Liver (tissue), 9 donors: ENCODE data around the gene ASCL2. TPM values are rescaled to one million over a fixed set of nuclear protein-coding genes. Genes with fewer than 3 reads are reported as not detected.

Source experiments
- DNase-seq: peaks from one replicate; pipeline ENCODE4 v3.0.0-alpha.2; 2017; ENCODE audit warnings: low spot score
- H3K27ac ChIP-seq, 2 donors: one replicate each; pipeline ENCODE4 v1.7.0; 2013; ENCODE audit warnings: inconsistent platforms in 2 of 2, low read length in 2 of 2, control low read depth in 1 of 2, low read depth in 1 of 2, mild to moderate bottlenecking in 1 of 2
- H3K27me3 ChIP-seq, 4 donors: one replicate each; pipeline versions ENCODE4 v1.6.1 to v1.7.0; 2013; ENCODE audit warnings: low read length in 3 of 4, inconsistent platforms in 1 of 4, mild to moderate bottlenecking in 1 of 4, moderate library complexity in 1 of 4; ENCODE audit not compliant: control insufficient read depth in 4 of 4, insufficient read depth in 4 of 4
- H3K36me3 ChIP-seq, 4 donors: one replicate each; pipeline versions ENCODE4 v1.6.1 to v1.7.0; 2013; ENCODE audit warnings: low read length in 3 of 4, mild to moderate bottlenecking in 3 of 4, low read depth in 1 of 4, moderate library complexity in 1 of 4; ENCODE audit not compliant: control insufficient read depth in 4 of 4, insufficient read depth in 3 of 4
- H3K4me1 ChIP-seq, 4 donors: one replicate each; pipeline versions ENCODE4 v1.6.1 to v1.7.0; 2013; ENCODE audit warnings: low read length in 3 of 4, mild to moderate bottlenecking in 3 of 4, moderate library complexity in 1 of 4; ENCODE audit not compliant: control insufficient read depth in 4 of 4, insufficient read depth in 4 of 4
- H3K4me3 ChIP-seq, 3 donors: one replicate each; pipeline versions ENCODE4 v1.6.1 to v1.7.0; 2013; ENCODE audit warnings: low read length in 3 of 3, control low read depth in 1 of 3, low read depth in 1 of 3, mild to moderate bottlenecking in 1 of 3
- H3K9ac ChIP-seq, 2 donors: one replicate each; pipeline ENCODE4 v1.7.0; 2013; ENCODE audit warnings: low read length in 2 of 2, mild to moderate bottlenecking in 2 of 2, moderate library complexity in 2 of 2, control low read depth in 1 of 2, low read depth in 1 of 2
- H3K9me3 ChIP-seq, 4 donors: one replicate each; pipeline versions ENCODE4 v1.6.1 to v1.7.0; 2013; ENCODE audit warnings: low read length in 3 of 4; ENCODE audit not compliant: control insufficient read depth in 4 of 4
- ATF3 ChIP-seq: IDR thresholded peaks from 2 replicates; pipeline ENCODE4 v1.6.1; 2016; ENCODE audit warnings: antibody characterized with exemption
- CTCF ChIP-seq: fragments of 150-350 bp; IDR thresholded peaks from 2 replicates; pipeline ENCODE4 v1.5.1; 2017; ENCODE audit warnings: improper control_type of control experiment, low read depth, low read length; ENCODE audit not compliant: missing input control
- EGR1 ChIP-seq, 2 donors: IDR thresholded peaks; 2 replicates each; pipeline ENCODE4 v1.6.1; 2016 to 2018; ENCODE audit warnings: antibody characterized with exemption in 2 of 2, low read depth in 2 of 2
- FOXA1 ChIP-seq: IDR thresholded peaks from 2 replicates; pipeline ENCODE4 v1.6.1; 2016; ENCODE audit warnings: antibody characterized with exemption
- FOXA2 ChIP-seq: IDR thresholded peaks from 2 replicates; pipeline ENCODE4 v1.6.1; 2016; ENCODE audit warnings: antibody characterized with exemption
- GABPA ChIP-seq, 2 donors: IDR thresholded peaks in 1 of 2; conservative IDR thresholded peaks in 1 of 2; 2 replicates each; pipeline ENCODE4 v1.6.1; 2016; ENCODE audit warnings: antibody characterized with exemption in 2 of 2, mild to moderate bottlenecking in 1 of 2, moderate library complexity in 1 of 2
- HNF4A ChIP-seq, 2 donors: conservative IDR thresholded peaks; 2 replicates each; pipeline ENCODE4 v1.6.1; 2016; ENCODE audit warnings: antibody characterized with exemption in 2 of 2, mild to moderate bottlenecking in 2 of 2
- HNF4G ChIP-seq: IDR thresholded peaks from 2 replicates; pipeline ENCODE4 v1.6.1; 2016; ENCODE audit warnings: antibody characterized with exemption
- JUND ChIP-seq, 2 donors: IDR thresholded peaks; 2 replicates each; pipeline ENCODE4 v1.6.1; 2016; ENCODE audit warnings: antibody characterized with exemption in 2 of 2
- MAX ChIP-seq: IDR thresholded peaks from 2 replicates; pipeline ENCODE4 v1.6.1; 2016; ENCODE audit warnings: antibody characterized with exemption
- NR2F2 ChIP-seq: IDR thresholded peaks from 2 replicates; pipeline ENCODE4 v1.6.1; 2016; ENCODE audit warnings: antibody characterized with exemption
- RAD21 ChIP-seq, 2 donors: IDR thresholded peaks; 2 replicates each; pipeline ENCODE4 v1.6.1; 2016; ENCODE audit warnings: antibody characterized with exemption in 2 of 2, mild to moderate bottlenecking in 2 of 2
- RXRA ChIP-seq, 2 donors: IDR thresholded peaks; 2 replicates each; pipeline ENCODE4 v1.6.1; 2017 to 2018; ENCODE audit warnings: antibody characterized with exemption in 2 of 2, mild to moderate bottlenecking in 1 of 2
- SP1 ChIP-seq: IDR thresholded peaks from 2 replicates; pipeline ENCODE4 v1.6.1; 2018; ENCODE audit warnings: antibody characterized with exemption, mild to moderate bottlenecking
- TAF1 ChIP-seq: conservative IDR thresholded peaks from 2 replicates; pipeline ENCODE4 v1.6.1; 2016; ENCODE audit warnings: antibody characterized with exemption, mild to moderate bottlenecking
- YY1 ChIP-seq: IDR thresholded peaks from 2 replicates; pipeline ENCODE4 v1.6.1; 2016; ENCODE audit warnings: antibody characterized with exemption, mild to moderate bottlenecking
- ZBTB33 ChIP-seq: IDR thresholded peaks from 2 replicates; pipeline ENCODE4 v1.6.1; 2016; ENCODE audit warnings: antibody characterized with exemption
- WGBS: extraction: QIAGEN DNeasy Blood & Tissue Kit; methylation state at CpG from one replicate; pipeline ENCODE4 v1.1.7; 2013; 5-methylcytosine and 5-hydroxymethylcytosine counted together
- polyA plus RNA-seq, 2 donors: library from polyadenylated mRNA; stranded (reverse) in 1 of 2; unstranded in 1 of 2; fragments of 200-250 nt in 1 of 2; fragments of >200 nt in 1 of 2; fragmentation: Nextera tagmentation in 1 of 2; extraction: Ambion mirVana in 1 of 2; gene quantifications; one replicate each; pipeline versions ENCODE4 v1.2.1 to v1.2.3, GENCODE V29; 2013 to 2015
- total RNA-seq, 2 donors: library from RNA; depleted of rRNA; stranded (reverse); fragments of >200 nt; gene quantifications; one replicate each; pipeline ENCODE4 v1.2.3, GENCODE V29; 2014
- TF ChIP-seq, protein P1 (sequence below): IDR thresholded peaks from 2 replicates; pipeline ENCODE4 v1.6.1; 2016; ENCODE audit warnings: antibody characterized with exemption, mild to moderate bottlenecking
- donor health status: healthy.
- donor health status: healthy.
- donor health status: healthy.
- donor health status: healthy.
- donor health status: healthy.

The ASCL2 gene
- total and polyA plus RNA-seq, 4 donors = 0.17 to 0.47 (median 0.32) TPM

DNA sequence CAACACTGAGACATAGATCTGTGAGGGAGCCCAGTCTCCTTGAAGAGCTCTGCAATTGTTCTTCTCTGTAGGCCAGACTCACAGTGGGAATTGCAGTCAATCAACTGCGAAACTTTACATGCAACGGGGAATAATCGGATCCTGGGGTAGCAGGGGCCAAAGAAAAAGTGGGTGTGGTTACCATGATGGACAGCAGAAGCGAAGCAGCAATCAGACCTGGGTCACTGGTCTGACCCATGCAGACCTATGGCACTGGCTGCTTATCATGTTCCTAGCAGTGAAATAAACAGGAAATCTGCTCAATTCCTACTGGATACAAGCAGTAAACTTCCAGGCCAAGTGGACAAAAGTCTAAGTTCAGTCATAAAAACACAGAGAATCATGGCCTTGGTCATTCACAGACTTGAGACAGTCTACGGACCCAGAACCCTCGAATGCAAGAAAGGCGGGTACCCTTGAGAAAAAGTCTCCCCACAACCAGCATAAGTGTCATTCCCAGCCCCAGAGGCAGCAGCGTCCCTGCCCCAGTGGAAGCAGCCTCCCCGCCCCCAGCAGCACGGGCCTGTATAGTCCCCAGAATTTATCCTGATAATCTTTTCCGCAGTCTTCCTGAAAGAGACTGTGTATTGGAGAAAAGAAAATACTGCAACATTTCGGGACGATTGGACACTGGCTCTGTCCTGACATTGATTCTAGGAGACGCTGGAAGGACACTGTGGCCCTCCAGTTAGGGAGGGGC, 34.6 kb downstream of the ASCL2 start:
- DNase-seq = no peak
- WGBS = 70% methylated on average over 14 of the region's 14 CpGs
- H3K4me1 ChIP-seq = no peaks in the 10 kb centered on the region
- H3K27me3 ChIP-seq = peaks cover 0 to 3% (median 0%) of the 10 kb centered on the region in 4 donors
- H3K9me3 ChIP-seq = peaks cover 0 to 2% (median under 1%) of the 10 kb centered on the region in 4 donors
- H3K27ac ChIP-seq = peak overlapping the region; percentile 18 to 66
- no peak overlapping the region for H3K9ac ChIP-seq
- TF ChIP-seq HNF4A (conservative IDR thresholded peaks at IDR 0.05) = no peak
- no peak for TF ChIP-seq EGR1 (IDR thresholded peaks at IDR 0.05; ENCODE audit: low read depth in 2 of 2)
- TF ChIP-seq JUND (IDR thresholded peaks at IDR 0.05) = no peak
- TF ChIP-seq, protein P1, sequence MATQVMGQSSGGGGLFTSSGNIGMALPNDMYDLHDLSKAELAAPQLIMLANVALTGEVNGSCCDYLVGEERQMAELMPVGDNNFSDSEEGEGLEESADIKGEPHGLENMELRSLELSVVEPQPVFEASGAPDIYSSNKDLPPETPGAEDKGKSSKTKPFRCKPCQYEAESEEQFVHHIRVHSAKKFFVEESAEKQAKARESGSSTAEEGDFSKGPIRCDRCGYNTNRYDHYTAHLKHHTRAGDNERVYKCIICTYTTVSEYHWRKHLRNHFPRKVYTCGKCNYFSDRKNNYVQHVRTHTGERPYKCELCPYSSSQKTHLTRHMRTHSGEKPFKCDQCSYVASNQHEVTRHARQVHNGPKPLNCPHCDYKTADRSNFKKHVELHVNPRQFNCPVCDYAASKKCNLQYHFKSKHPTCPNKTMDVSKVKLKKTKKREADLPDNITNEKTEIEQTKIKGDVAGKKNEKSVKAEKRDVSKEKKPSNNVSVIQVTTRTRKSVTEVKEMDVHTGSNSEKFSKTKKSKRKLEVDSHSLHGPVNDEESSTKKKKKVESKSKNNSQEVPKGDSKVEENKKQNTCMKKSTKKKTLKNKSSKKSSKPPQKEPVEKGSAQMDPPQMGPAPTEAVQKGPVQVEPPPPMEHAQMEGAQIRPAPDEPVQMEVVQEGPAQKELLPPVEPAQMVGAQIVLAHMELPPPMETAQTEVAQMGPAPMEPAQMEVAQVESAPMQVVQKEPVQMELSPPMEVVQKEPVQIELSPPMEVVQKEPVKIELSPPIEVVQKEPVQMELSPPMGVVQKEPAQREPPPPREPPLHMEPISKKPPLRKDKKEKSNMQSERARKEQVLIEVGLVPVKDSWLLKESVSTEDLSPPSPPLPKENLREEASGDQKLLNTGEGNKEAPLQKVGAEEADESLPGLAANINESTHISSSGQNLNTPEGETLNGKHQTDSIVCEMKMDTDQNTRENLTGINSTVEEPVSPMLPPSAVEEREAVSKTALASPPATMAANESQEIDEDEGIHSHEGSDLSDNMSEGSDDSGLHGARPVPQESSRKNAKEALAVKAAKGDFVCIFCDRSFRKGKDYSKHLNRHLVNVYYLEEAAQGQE = no peak
- TF ChIP-seq NR2F2 = peak; percentile 99
- no peak for TF ChIP-seq CTCF
- no peak for TF ChIP-seq HNF4G
- peak in 1 of 2 donors; percentile 46 for TF ChIP-seq RXRA (IDR thresholded peaks at IDR 0.05)
- TF ChIP-seq RAD21 (IDR thresholded peaks at IDR 0.05) = peak in 1 of 2 donors; percentile 7
- no peak for TF ChIP-seq FOXA1
- TF ChIP-seq MAX = no peak
- no peak for TF ChIP-seq TAF1
- no peak for TF ChIP-seq ATF3
- TF ChIP-seq FOXA2 = no peak
- TF ChIP-seq YY1 = no peak
- TF ChIP-seq SP1 = peak; percentile 47
- TF ChIP-seq GABPA (IDR thresholded peaks at IDR 0.05 in 1 of 2, conservative IDR thresholded peaks at IDR 0.05 in 1 of 2) = no peak
- no peak for TF ChIP-seq ZBTB33
- no peaks in the 10 kb centered on the region for H3K36me3 ChIP-seq
- H3K4me3 ChIP-seq = no peak overlapping the region
